Activated naive CD4-positive, alpha-beta T cell treated with anti-CD3 and anti-CD28 coated beads, Interleukin-2, amount 50 U/mL, for 16 hours (primary cell): ENCODE results near the gene TOR2A.

ENCODE experiments used
- DNase-seq: peaks from one replicate; pipeline ENCODE4 v3.0.0-alpha.2; 2020

Gene TOR2A

GRCh38 chr9:127694890-127695720 is 40.0 kb downstream of the TOR2A start:
- no peak for DNase-seq

GRCh38 chr9:127693697-127694096 is 41.4 kb downstream of the TOR2A start:
- DNase-seq: no peak

DNA sequence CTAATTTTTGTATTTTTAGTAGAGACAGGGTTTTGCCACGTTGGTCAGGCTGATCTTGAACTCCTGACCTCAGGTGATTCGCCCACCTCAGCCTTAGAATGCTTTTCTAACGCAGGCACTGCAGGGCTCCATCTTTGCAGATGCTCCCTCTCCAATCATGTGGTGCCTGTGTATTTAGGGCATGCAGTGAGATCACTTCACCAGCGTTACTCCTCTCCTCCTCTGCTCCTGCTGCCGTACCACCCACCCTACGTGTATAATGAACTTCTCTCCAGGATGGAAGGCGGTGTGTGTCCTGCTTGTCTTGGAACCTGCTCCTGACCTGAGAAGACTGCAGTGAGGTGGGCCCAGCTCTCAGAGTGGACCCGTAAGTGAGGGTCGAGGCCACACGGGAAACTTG is 42.0 kb downstream of the TOR2A start:
- DNase-seq: no peak

DNA sequence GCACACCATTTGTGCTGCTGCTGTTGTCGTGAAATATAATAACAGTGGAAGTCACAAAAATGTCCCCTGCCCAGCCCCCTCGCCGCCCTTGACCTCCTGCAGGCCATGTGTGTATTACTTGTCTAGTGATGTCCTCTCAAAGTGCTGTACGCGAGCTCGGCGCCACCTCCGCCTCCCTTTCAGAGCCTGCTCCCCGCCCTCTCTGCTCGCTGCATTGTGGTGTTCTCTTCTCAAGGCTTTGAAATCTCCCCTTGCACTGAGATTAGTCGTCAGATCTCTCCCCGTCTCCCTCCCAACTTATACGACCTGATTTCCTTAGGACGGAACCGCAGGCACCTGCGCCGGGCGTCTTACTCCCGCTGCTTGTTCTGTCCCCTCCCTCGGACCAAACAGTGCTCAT is 43.0 kb downstream of the TOR2A start:
- DNase-seq: no peak

DNA sequence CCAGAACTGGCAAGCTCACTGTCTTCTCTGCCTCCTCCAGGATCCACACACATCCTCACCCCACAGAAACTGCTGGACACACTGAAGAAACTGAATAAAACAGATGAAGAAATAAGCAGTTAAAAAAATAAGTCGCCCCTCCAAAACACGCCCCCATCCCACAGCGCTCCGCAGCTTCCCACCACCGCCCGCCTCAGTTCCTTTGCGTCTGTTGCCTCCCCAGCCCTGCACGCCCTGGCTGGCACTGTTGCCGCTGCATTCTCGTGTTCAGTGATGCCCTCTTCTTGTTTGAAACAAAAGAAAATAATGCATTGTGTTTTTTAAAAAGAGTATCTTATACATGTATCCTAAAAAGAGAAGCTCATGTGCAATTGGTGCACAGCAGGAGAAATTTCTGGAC is 44.4 kb downstream of the TOR2A start:
- no peak for DNase-seq

DNA sequence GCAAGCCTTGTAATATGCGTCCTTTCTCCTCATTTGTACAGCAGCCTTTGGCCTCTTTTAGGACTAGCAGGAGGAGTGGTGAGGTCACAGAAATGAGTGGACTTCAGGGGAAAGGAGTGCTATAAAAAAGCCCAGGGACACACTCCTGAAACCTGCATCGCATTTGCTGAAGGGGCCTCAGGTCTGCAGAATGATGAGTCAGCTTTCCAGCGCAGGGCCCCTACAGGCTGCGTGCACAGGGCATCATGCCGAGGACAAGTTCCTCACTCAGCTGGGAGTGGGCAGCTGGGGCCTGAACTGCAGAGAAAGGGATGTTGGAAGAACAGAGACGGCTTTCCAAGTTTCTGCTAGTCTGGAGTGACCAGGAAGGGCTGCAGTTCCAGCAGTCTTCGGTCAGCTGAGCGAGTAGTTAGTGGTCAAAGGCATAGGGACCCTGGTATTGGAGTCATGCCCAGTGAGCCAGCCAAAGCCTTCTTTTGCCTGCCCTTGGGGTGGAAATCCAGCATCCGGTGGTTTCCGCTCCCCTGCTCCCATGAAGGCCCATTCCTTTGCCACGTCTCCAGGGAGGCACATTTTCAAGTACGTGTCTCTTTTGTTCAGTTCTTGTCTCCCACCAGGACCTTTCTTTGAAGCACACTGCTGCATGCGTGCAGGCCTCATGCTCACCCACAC is 45.6 kb downstream of the TOR2A start:
- DNase-seq: no peak

DNA sequence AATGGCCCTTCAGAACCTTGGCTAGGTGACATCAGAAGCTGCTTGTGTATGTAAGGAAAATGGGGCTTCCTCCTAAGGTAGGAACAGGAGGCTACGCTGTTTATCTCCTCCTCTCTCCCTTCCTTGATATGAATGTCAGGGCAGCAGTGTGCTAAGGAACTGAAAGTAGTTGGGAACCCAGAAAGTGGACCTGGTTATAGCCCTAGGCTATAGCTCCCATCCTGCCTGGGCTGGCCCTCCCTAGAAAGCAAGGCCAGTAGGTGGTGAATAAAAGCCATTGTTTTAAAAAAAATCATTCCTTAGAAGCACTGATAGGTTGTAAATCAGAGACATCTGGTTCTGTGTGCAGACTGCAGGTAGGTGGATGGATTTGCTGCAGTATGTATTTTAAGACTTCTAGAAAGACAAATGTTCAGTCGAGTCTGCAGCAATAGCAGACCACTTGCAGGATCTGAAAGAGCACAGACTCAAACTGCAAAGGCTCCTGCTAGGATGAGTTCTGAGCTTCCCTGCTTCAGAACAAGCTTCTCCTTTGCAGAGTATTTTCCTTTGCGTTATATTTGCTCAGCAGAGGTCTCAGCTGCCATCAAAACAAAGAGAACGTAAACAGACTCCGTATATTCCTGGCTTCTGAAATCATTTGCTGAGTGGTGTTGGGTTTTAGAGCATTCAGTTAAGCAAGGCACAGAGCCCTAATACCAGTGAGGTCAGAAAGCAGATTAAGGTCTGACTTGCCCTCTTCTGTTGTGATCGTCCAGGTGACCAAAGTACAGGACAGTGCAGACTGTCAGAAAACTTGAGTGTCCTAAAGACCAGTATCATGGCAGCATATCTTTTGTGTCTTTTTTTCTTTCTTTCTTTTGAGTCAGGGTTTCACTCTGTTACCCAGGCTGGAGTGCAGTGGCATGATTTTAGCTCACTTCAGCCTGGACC is 48.4 kb downstream of the TOR2A start:
- DNase-seq: no peak

GRCh38 chr9:127684576-127684975 is 50.5 kb downstream of the TOR2A start:
- no peak for DNase-seq

DNA sequence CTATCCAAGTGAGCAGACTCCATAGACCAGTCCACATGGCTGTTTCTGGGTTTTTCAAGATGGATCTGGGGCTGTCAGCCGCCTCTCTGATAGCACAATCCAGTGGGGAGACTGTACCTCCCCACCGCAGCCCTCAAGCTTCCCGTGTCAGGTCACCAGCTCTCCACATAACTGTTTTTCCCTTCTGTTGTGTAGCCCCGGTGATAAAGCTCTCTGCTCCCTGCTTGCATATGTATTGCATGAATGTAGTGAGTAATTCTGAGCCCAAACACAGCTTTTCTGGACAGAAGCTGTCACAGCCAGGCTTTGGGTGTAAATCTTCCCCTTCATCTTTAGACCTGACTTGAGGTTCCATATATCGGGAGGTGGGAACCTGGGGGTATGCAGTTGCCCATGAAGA is 51.4 kb downstream of the TOR2A start:
- DNase-seq: no peak

GRCh38 chr9:127682351-127683136 is 52.5 kb downstream of the TOR2A start:
- no peak for DNase-seq
